ENCODE data around the gene SEPTIN10.
"Not testable (repeated sequence)": the region's sequence is repeated elsewhere in the genome, so short reads cannot be mapped to it uniquely, and the experiment has no call there.

SEPTIN10 gene

DNA sequence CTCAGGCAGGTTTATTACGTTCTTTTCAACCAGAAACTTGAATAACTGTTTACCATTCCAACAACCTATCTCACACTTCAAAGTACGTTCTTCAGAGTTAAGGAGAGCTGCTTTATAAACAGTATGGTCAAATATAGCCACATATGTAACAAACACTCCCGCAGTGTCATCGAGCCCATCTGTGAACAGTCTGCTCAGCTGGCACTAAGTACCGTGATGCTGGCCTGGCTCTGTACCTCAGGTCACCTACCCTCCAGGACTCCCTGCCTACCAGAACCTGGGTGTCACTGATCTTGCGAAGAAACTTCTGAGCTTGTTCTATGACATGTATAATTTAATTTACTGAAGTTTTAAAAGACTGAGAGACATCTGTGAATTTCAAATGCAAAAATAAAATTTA lies 71.4 kb downstream of the SEPTIN10 start:
- no peak for DNase-seq

GRCh38 chr2:109538546-109538945 lies 75.2 kb downstream of the SEPTIN10 start:
- DNase-seq, result no peak

DNA sequence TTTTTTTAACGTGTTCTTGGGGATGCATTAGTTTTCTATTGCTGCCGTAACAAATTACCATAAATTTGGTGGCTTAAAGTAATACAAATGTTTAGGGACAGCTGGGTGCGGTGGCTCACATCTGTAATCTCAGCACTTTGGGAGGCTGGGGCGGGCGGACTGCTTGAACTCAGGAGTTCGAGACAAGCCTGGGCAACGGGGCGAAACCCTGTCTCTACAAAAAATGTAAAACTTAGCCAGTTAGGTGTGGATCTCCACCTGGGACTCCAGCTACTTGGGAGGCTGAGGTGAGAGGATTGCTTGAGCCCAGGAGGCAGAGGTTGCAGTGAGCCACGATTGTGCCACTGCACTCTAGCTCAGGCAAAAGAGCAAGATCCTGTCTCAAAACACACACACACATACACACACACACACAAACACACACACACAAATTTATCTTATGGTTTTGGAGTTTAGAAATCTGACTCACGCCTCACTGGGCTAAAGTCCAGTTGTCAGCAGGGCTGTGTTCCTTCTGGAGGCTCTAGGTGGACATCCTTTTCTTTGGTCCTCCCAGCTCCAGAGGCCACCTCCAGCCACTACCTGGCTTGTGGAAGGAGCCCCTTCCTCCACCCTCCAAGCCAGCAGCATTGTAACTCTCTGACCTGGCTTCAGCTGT lies 76.1 kb downstream of the SEPTIN10 start:
- no peak for DNase-seq

DNA sequence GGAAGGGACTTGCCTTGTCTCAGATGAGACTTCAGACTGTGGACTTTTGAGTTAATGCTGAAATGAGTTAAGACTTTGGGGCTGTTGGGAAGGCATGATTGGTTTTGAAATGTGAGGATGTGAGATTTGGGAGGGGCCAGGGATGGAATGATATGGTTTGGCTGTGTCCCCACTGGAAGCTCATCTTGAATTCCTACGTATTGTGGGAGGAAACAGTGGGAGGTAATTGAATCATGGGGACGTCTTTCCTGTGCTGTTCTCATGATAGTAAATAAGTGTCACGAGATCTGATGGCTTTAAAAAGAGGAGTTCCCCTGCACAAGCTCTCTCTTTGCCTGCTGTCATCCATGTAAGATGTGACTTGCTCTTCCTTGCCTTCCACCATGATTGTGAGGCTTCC lies 77.2 kb downstream of the SEPTIN10 start:
- not testable (repeated sequence) for DNase-seq

DNA sequence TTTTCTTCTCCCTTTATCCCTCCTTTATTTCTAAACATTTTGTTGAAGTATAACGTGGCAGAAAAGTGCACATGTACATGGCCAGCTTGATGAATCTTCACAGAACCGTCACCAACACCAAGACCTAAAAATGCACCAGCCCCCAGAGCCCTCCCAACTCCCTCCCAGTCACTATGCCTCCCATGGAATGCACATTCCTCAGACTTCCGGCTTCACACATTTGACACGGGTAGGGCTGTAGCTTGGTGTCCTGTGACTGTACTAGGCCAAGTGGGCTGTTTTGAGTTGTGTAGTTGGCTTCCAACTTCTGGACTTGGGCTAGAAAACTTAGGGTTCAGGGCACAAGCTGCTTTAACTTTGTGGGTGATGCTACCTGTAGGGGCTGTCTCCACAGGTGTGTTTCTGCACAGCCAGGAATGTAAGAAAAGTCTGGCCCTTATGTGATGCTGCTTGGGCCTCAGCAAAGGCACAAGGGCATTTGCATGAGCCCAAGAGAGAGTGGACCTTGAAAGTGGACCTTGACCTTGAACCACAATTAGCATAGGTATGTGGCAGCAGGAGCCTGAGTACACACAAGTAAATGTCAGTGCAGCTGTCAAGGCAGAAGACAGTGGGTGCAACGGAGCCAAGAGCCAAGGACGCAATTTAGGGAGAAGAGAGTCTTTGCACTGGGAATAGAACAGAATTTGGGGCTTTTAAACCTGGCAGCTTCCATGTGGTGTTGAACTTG lies 78.4 kb downstream of the SEPTIN10 start:
- no peak for DNase-seq

DNA sequence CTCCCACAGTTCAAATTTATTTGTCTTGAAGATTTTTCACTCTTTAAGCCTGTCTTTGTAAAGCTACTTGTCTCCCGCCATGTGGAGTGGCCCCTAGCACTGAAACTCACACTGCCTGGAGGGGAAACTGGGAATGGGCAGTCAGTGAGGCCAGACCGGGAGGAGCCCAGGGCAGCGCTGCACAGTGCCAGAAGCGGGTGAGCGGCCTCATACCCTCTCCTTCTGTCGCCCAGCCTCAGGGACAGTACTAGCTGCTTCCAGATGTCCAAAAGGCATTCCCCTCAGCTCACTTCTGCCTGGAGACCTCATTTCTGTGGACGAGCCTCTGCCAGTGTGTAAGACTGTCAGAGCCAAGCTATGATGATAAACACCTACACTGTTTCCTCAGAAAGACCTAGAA lies 79.9 kb downstream of the SEPTIN10 start:
- no peak for DNase-seq

DNA sequence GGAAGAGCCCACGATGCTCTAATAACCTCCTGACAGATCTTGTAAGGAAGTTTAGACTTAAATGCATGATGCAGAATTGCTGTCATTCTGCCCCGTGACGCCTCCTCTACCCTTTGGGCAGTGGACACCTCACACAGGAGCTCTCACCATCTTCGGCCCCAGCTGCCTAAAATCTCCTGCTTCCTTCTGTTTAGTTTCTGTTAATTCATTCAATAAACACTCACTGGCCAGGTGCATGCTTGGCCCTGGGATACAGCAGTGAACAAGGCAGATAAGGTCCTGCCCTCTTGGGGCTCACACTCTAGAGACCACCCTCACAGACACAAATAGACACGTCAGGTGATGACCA lies 81.1 kb downstream of the SEPTIN10 start:
- no peak for DNase-seq

DNA sequence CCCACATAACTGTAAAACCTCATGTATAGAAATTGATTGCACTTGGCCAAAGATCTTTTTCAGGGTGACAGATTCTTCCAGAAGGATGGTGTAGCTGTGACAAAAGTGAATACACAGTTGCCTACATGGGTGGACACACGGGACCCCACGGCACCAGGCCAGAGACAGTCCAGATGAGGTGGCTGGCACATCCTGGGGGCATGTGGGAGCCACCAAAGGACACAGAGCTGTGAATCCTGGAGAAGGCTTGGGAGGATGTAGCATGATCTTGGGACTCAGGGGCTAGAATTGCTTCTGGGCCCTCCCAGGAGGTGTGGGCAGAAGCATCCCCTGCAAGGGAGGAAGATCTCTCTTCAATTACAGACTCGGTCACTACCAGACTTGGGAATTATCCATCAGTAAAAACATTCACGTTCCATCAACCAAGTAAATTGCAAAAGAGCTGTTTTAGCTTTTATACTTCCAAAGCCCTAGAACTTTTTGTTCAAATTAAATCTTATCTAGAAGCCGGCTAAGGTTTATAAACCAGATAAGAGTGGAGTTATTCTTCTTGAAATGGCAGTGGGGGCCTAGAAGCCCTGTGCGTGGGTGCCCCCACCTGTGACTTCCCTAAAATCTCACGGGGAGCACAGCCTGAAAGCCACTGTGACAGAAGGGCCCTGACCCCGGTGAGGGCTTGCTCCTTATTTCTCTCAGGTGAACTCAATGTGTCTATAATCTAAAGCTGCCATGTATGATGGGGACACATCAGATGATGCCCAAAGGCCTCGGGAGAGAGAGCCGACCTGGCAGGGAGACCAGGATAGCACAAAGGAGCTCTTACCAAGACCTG lies 81.7 kb downstream of the SEPTIN10 start:
- DNase-seq, result no peak

GRCh38 chr2:109531221-109531620 lies 82.5 kb downstream of the SEPTIN10 start:
- DNase-seq, result no peak

DNA sequence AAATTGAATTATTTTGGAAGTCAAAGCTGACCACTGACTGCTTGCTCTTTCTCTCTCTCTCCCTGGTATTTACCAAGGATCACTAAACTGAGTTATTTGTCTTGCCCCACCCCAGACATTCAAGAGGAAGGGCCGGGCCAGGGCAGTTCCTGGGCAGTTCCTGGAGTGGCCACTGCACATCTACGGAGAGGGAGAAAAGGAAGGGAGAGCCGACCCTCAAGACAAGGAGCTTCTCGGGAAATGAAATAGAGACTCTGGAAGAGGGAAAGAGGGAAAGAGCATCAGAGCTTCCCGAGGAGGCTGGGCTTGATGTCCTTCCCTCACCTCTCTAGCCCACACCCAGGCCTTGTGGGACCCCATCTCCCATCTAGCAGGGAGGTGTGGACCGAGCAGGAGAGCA lies 83.1 kb downstream of the SEPTIN10 start:
- DNase-seq, result no peak

- no peak for DNase-seq
Measured at GRCh38 chr2:109529532-109530449, 84.0 kb downstream of the SEPTIN10 start.

- DNase-seq, result no peak
Measured at GRCh38 chr2:109528811-109529501, 84.8 kb downstream of the SEPTIN10 start.

- DNase-seq, result no peak
Measured at GRCh38 chr2:109527846-109528705, 85.7 kb downstream of the SEPTIN10 start.

DNA sequence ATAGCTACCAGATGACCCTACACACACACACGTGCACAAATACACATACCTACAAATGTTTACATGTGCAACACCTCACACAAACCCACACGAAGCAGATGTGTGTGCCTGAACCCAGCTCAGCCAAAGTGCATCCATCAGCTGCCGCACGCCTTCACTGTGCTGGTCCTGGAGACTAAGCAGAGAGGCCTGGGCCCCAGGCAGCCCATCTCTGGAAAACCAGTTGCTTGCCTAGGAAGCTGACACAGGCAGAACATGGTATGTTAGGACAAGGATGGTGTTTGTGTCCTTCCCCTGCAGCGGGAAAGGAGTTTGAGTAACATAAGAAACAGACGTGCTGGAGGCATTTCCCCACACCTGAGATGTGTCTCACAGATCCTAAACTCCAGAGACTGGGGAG lies 86.7 kb downstream of the SEPTIN10 start:
- DNase-seq, result no peak

DNA sequence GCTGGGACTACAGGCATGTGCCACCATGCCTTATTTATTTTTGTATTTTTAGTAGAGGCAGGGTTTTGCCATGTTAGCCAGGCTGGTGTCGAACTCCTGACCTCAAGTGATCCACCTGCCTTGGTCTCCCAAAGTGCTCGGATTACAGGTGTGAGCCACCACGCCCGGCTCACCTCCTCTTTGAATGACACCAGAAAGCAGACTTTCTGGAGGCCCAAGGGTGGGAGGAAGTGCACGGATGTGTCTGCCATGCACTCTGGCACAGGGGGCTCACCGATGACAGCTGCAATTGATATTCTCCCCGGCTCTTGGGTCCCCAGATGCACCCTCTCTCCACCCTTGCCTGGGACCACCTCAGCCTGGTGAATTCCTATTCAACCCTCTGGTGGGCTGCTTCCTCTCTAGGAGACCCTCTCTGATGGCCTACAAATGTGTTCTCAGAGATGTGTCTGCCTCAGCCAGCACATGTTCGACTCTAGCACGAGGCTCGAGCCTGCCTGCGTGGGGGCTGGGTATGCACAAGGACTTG lies 87.3 kb downstream of the SEPTIN10 start:
- peak; percentile 10 for DNase-seq

DNA sequence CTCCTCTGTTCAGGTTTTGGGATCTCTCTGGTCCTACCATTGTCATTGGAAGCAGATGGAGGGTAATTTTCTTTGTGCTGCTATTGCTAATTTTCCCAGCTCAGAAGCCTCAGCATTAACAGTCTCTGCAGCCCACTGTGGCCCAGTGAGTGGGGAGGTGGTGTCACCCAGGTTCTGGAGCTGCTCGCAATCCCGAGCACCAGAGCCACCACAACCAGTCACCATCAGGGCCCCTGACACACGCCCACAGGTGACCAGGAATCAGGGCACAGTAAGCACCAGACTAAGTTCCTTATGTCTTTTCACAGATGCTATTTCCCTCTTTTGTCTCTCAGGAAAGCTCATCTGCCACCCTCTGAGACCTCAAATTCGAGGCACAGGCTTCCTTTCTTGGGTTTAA lies 87.9 kb downstream of the SEPTIN10 start:
- peak; percentile 2 for DNase-seq

DNA sequence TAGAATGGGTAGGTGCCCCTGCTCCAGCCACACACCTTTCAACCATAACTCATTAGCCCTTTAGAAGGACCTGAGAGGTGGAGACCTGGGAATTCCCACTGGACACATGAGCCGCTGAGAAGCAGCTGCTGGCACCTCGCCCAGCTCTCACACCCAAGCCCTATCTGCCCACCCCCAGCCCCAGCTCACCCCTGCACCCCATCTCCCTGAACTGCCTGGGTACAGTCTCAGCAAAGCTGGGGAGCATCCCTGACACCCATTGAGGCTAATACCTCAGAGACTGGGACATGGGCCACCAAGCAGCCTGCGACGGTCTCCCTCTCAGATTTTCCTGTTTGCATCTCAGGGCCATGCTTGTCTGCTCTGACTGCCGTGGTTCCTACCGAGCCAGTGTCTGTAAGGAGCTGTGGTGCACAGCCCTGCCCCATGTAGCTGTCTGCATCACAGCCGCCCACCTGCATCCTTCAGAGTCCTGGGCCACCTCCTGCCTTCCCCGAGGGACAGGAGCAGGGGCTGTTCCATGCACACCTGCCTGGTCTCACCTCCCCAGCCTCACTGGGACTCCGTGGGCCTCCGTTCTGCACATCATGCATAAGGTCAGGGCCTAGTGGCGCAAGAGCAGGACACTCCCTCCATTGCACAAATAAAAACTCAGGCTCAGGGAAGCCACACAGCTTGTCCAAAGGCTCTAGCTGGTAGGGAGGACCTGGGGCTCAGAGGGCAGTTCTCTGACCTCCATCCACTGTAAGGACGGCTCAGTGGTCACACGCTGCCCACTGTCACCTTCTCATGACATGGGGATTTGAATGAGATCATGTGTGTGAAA lies 90.0 kb downstream of the SEPTIN10 start:
- DNase-seq, result peak; percentile 16

- DNase-seq, result peak; percentile 13
Measured at GRCh38 chr2:109523121-109523520, 90.6 kb downstream of the SEPTIN10 start.

DNA sequence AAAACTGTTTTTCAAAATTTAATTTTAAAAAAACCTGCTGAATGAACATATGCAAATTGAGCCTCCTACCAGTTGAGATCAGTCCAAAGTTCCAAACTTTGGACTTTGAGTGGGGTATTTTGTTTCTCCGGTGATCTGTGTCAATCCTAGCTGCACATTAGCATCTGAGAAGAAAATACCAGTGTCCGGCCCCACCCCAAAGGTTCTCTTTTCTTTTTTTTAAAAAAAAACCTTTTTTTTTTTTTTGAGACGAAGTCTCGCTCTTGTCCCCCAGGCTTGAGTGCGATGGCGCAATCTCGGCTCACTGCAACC lies 91.7 kb downstream of the SEPTIN10 start:
- DNase-seq, result no peak
